Mononuclear cell (primary cell): ENCODE results near the gene LRRFIP1. TPM values are rescaled to one million over a fixed set of nuclear protein-coding genes. Genes with fewer than 3 reads are reported as not detected.

Experiments
- H3K27me3 ChIP-seq: 2 replicates; pipeline ENCODE4 v1.6.0; 2011; ENCODE audit warnings: low read length, control low read depth; ENCODE audit not compliant: insufficient read depth
- H3K4me1 ChIP-seq: 2 replicates; pipeline ENCODE4 v1.5.1; 2011; ENCODE audit warnings: mild to moderate bottlenecking, low read length, control low read depth; ENCODE audit not compliant: insufficient read depth
- H3K4me3 ChIP-seq: 2 replicates; pipeline ENCODE4 v1.5.1; 2011; ENCODE audit warnings: mild to moderate bottlenecking, low read length, moderate library complexity
- H3K9me3 ChIP-seq: 2 replicates; pipeline ENCODE4 v1.5.1; 2011; ENCODE audit warnings: low read depth, mild to moderate bottlenecking, control low read depth, low read length
- total RNA-seq: library from RNA; depleted of rRNA; stranded (reverse); fragments of >200 nt; gene quantifications from one replicate; pipeline ENCODE4 v1.2.3, GENCODE V29; 2012

LRRFIP1 gene
- total RNA-seq, 1 donor: 128 TPM

DNA sequence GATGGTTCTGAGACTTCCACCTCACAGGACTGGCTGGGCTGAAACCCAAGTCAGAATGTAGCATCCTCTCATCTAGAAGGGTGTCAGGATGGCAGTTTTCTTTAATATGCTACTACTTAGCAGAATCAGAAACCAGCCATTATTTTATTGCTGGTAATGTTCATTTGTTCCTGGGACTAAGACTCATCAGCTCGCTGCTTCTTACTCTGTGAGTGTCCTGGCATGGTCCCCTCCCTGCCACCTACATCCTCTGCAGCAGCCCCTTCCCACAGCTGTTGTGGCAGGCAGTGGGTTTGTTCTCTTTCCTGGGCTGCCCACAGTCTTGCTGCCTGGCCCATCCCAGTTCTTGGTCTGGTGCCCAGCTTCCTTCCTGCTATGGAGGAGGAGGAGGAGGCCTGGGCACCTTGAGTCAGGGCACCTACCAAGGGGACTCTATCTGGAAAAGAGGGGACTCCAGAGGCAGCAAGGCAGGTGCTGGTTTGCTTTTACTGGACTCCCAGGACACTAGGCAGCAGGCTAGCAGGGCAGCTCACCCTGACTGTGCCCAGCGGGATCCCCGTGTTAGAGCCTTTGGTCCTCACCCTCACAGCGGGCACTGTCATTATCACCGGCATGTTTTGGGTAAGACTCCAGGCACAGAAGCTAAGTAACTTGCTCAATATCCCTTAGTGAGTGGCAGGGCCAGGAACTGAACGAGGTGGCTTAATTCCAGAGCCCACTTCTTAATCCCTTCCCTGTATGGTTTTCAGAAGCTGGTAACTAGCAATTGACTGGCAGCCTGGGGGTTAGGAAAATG lies 62.1 kb downstream of the LRRFIP1 start:
- H3K27me3 ChIP-seq: no peaks in the 10 kb centered on the region
- no peak overlapping the region for H3K4me3 ChIP-seq
- no peaks in the 10 kb centered on the region for H3K9me3 ChIP-seq
- peaks cover 70% of the 10 kb centered on the region for H3K4me1 ChIP-seq

DNA sequence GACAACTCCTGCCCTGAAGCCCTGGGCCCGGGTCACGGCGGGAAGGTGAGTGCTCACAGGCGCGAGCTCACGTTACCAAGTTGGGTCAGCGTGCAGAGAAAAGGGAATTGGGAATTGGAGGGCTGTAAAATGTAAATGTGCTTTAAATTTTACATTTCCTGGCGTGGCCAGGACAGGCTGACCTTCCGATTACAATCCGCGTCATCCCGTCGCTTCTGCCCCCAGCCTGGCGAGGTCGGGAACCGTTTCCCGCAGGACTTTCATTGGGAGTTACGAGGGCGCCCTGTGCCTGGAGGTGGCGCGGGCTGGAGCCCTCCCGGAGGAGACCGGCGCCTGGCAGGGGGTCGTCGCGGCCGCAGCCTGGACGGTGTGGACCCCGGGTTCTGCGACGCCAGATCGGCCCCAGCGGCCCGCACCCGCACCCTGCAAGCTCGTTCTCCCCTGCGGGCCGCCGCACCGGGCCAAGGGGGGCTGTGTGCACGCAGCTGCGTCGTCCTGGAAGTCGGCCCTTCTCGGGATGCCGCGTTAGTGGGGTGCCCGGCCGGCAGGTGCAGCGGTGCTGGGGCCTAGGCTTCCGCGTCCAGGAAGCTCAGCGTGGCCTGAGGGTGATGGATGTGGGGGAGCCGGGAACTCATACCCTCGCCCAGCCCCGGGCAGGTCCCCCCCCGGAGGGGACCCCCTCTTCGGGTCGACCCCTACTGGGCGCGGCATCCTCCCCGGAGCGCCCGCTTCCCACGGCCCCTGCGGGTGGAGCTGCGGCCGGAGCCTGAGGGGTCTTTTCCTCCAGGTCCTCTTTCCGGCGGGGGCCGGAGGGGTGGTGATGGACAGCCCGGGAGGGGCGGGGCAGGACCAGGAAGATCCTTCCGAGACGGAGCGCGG lies 63.9 kb downstream of the LRRFIP1 start:
- H3K27me3 ChIP-seq: no peaks in the 10 kb centered on the region
- H3K4me3 ChIP-seq: peak overlapping the region; percentile 60
- H3K9me3 ChIP-seq: no peaks in the 10 kb centered on the region
- peaks cover 79% of the 10 kb centered on the region for H3K4me1 ChIP-seq

DNA sequence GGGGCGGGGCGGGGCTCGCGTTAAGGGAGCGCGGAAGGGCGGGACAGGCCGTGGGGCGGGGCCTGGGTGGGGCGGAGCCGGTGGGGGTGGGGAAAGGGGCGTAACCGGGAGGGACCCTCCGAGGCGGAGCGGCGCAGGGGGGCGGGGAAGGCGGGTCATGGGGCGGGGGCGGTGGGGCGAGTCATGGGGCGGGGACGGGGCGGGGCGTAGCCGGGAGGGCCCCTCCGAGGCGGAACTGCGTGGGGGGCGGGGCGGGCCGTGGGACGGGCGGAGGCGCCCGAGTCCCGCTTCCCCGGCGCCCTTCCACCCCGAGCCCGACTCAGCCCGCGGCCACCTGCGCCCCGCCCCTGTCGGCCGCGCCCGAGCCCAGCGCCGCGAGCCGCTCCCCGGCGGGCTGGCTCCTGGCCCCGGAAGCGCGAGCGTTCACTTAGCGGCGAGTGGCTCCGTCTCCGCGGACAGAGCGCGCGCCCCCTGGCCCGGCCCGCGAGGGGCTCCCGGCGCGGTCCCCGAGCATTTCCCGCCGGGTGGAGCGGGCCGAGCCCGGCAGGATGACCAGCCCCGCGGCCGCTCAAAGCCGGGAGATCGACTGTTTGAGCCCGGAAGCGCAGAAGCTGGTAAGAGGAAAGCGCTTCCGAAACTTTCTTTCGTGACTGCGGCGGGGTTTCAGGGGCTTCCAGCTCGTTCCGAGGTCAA lies 64.7 kb downstream of the LRRFIP1 start:
- H3K27me3 ChIP-seq: no peaks in the 10 kb centered on the region
- peaks cover 79% of the 10 kb centered on the region for H3K4me1 ChIP-seq
- peak overlapping the region; percentile 65 for H3K4me3 ChIP-seq
- no peaks in the 10 kb centered on the region for H3K9me3 ChIP-seq

DNA sequence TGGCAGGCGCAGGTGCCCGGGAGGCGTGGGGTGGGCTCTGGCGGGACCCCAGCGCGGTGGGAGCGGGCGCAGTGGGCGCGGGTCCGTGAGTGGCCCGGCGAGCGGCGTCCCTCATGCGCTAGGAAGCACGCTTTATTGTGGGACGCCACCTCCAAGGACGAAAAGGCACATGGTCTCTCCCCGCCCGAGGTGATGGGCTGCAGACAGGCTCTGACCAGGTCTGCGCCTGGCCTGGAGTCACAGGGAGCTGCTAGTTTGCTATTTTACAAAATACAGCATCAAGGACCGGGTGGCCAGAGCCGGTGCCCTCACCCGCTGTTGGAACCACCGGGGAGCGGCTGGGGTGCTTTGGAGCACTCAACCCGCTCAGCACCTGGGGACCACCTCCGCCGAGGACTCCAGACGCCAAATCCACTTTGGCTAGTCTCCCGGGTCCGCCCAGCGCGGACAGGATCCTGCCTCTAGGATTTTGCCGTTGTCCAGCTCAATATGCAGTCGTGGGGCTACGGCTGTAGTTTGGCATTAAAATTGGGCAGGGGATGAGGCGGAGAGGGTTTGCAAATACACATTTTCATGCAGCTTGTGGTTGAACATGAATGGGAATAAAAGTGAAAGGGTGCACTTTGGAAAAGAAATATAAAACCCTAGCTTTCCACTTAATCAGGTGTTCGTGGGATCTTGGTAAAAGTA lies 65.4 kb downstream of the LRRFIP1 start:
- Histone ChIP-seq H3K4me3 (peak overlapping the region; percentile 65), H3K27me3 (no peaks in the 10 kb centered on the region), H3K9me3 (no peaks in the 10 kb centered on the region), H3K4me1 (peaks cover 79% of the 10 kb centered on the region)

DNA sequence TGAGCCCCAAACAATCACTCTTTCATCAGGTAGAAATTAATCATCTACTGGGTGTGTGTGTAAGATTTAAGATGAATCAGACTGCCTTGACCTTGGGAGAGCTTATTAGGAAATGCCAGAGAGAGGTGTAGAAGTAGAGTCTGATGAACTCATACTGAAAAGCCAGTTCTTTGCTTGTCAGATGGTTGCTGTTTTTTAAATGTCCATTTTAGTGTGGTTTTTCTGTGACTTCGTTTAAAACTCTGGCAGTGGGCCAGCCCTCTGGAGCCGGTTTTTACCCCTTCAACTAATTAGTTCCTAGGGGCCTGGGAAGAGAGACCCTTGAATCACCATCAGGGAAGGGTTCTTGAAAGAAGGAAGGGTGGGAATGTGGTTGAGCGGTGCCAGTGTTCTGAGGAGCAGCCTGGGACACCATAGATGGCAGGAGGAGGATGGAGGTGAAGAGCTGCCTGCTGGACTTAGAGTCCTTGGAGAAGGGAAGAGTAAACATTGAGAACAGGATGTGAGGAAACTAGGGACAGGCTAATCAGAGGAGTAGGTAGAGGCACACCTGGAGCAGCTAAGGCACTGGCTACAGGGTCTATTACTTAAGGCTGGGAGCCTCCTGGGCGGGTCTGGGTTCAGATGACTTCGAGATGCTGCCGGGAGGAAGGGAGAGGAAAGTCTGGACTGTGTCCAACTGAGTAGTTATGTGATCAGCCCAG lies 66.1 kb downstream of the LRRFIP1 start:
- Histone ChIP-seq H3K27me3 (no peaks in the 10 kb centered on the region), H3K4me3 (peak overlapping the region; percentile 65), H3K9me3 (no peaks in the 10 kb centered on the region), H3K4me1 (peaks cover 79% of the 10 kb centered on the region)

DNA sequence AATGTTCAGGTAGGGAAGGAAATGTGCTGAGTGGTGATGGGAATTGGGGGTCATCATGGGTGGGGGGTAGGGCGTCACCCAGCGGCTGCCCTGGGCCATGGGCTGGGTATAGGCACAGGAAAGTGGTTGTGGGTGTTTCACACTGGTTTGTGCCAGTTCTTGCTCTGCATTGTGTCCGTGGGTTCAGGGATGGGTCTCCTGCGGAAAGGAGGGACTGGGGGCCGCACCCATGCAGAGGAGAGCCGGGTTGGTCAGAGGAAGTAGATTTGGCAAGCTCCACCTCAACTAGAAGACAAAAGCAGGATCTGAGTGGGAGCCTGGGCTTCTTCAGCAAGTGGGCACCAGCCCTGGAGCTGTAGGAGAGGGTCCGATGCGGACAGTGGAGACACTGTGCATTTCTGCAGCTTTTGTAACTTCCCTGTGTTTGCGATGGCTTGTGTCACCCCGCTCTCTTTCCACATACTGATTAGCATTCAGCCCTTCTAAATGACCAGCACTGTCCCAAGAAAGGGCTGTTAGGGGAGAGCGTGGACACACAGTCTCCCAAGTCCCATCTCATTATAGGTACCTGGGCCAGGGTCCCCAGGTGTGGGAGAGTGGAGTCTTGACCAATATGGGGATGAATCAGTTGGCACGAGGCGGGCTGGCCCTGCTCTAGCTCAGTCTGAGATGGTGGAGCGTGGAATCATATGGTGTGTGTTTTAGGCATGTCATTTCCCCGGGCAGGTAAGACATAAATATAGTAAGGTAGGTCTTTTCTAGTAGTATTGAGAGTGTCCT lies 67.2 kb downstream of the LRRFIP1 start:
- Histone ChIP-seq H3K9me3 (no peaks in the 10 kb centered on the region), H3K4me1 (peaks cover 79% of the 10 kb centered on the region), H3K27me3 (no peaks in the 10 kb centered on the region), H3K4me3 (peak overlapping the region; percentile 65)

DNA sequence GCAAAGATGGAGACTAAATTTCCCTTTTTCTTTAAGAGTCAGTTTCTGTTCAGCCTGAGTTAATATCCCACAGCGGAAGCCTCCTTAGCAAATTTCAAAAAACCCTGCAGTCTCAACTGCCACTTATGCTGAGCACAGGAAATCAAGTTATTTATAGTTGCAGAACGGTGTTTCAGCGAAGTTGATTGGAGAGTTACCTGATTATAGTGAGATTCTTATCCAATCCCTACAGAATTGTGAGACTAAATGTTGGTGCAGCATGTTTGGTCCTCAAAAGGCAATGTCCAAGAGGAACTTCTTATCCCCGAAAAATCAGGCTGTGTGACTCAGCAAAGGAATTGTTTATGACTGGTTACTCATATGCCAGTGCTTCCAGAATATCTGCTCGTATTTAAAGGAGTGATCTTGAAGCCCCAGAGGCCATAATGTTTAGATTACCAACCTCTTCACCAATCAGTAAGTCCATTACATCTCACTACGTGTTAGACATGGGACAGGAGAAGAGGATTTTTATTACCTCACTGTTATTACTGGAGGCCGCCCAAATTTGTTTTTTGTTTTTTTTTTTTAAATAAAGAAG lies 67.9 kb downstream of the LRRFIP1 start:
- Histone ChIP-seq H3K4me1 (peaks cover 79% of the 10 kb centered on the region), H3K27me3 (no peaks in the 10 kb centered on the region), H3K9me3 (no peaks in the 10 kb centered on the region), H3K4me3 (peak overlapping the region; percentile 65)

DNA sequence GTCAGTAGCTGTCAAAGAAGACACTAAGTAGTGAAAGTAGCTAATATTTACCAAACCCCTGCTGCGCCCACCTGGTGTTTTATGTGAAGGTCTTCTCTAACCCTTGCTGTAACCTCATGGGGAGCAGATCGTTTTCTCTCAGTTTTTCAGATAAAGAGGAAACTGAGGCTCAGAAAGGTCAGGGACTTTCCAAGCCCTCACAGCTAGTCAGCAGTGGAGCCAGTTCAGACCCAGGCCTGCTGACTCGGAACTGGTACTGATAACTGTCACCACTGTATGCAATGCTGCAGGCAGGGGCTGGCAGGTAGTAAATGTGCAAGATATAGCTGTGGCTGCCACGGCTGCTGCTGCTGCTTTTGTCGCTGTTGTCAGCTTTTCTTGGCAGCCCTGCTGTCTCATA lies 69.1 kb downstream of the LRRFIP1 start:
- no peaks in the 10 kb centered on the region for H3K9me3 ChIP-seq
- no peaks in the 10 kb centered on the region for H3K27me3 ChIP-seq
- peaks cover 79% of the 10 kb centered on the region for H3K4me1 ChIP-seq
- no peak overlapping the region for H3K4me3 ChIP-seq

DNA sequence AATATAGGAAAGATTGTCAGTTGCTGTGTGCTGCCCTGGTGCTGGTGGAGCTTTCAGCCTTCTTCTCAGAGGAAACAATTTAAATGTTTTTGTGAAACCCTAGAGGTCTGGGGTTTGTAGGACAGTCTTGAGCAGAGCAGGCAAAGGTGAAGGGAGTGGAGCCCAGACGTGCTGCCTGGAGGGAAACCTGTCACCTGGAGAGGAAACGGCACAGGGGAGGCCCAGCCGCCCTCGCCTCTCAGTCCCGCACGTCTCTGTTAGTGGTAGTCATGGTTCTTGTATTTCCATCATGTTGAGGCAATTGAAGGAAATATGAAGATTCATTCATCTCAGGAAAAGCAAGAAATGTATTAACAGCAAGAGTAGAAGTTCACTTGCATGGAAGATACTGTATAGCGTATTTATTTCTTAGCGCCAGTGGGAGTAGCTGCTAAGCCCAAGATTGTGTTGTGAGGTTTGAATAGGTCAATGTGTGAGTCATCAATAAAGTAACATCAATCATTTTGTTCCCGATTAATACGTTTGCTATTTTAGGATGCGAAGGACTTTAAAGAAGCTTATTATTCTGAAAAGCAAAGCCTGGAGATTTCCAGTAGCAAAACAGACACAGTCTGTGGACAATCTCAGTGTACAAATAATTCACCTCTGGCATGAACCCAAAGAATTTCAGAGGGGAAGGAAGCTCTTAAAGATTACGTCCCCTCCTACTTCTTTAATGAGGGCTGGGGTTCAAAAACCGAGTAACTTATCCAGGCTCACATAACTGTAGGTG lies 70.4 kb downstream of the LRRFIP1 start:
- no peaks in the 10 kb centered on the region for H3K27me3 ChIP-seq
- peaks cover 91% of the 10 kb centered on the region for H3K4me1 ChIP-seq
- no peak overlapping the region for H3K4me3 ChIP-seq
- no peaks in the 10 kb centered on the region for H3K9me3 ChIP-seq

DNA sequence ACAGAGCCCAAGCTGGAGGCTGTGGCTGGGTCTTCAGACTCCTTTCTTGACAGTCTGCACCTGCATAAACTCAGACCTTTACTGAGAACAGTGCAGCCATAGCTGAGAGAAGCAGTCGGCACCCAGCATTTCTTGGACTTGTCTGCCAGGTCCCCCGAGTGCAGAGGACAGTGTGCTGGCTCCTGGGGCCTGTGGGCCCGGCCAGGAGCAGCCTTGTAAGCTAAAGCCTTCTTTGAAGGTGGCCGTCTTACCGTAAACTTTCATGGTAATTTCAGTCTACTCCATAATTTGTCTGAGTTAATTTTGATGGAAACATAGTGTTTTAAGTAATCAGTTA lies 70.9 kb downstream of the LRRFIP1 start:
- Histone ChIP-seq H3K4me3 (no peak overlapping the region), H3K27me3 (no peaks in the 10 kb centered on the region)

DNA sequence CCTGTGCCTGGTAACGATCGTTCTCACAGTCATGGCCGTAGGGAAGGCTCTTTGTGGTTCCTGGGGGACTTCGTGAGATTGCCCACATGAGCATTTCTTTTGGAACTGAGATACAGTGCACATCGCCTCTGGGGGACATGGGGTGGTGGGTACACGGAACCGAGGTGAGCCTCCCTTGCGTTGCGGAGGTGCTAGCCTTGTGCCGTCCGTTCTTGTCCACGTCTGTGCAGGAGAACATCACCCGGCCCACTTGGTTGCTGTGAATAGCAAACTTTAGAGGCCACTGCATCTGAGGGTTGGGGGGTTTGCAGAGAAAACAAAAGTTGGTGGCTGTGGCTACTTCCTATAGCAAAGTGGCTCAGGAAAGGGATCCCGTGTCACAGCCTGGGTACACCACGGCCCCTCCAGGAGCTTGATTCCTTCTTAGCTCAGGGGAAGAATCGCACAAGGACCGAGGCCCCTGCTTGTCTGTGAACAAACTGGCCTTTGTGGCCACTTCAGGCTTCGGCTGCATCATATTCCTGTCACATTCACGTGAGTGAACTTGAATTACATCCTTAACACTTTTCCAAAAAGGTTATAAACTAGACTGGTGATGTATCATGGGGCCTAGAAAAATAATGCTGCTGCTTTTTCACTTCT lies 72.6 kb downstream of the LRRFIP1 start:
- no peak overlapping the region for H3K4me3 ChIP-seq
- H3K9me3 ChIP-seq: no peaks in the 10 kb centered on the region
- peaks cover 99% of the 10 kb centered on the region for H3K4me1 ChIP-seq
- H3K27me3 ChIP-seq: no peaks in the 10 kb centered on the region

More for the DNA sequence above, 70.9 kb downstream of the LRRFIP1 start:
- Histone ChIP-seq H3K9me3 (no peaks in the 10 kb centered on the region), H3K4me1 (peaks cover 96% of the 10 kb centered on the region)

DNA sequence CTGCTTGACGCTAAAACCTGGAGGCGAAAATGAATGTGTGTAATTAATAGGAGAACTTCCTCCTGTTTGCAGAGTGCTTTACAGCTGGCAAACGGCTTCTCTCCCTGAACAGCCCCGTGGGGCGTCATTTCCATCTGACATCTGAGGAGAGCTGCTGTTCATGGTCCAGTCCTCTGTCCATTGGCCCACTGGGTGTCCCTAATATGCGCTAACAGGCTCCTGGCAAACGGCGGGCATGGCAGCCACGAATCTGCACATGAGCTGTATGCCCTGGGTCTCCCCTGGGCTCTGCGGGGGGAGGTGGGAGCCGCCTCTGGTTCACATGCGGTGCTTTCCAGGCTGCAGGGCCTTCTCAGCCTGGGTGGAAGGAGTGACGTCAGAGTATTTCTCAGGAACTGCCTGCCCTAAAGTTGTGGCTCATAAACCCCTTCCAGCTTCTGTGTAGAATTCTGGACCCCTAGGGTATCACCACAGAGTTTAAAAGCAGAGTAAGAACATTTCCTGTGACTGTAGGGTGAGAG lies 73.2 kb downstream of the LRRFIP1 start:
- H3K4me1 ChIP-seq: peaks cover 99% of the 10 kb centered on the region
- no peaks in the 10 kb centered on the region for H3K27me3 ChIP-seq
- H3K9me3 ChIP-seq: no peaks in the 10 kb centered on the region
- H3K4me3 ChIP-seq: no peak overlapping the region
